SJSA1 (cell line): Measurements from ENCODE around the gene PILRA. TPM values are rescaled to one million over a fixed set of nuclear protein-coding genes. Genes with fewer than 3 reads are reported as not detected.
"Not testable (repeated sequence)": the region's sequence is repeated elsewhere in the genome, so short reads cannot be mapped to it uniquely, and the experiment has no call there.

Experiments used
- DNase-seq, 2 experiments: peaks; one replicate each; pipeline ENCODE4 v3.0.0-alpha.2; 2015 to 2020; ENCODE audit warnings: low spot score in 2 of 2, low read depth in 1 of 2
- H3K27ac ChIP-seq: fragments of 250-450 bp; sonication (Bioruptor Pico); 2 replicates; pipeline ENCODE4 v1.5.1; 2020; ENCODE audit warnings: mild to moderate bottlenecking, moderate library complexity
- H3K27me3 ChIP-seq: fragments of 250-450 bp; sonication (Bioruptor Pico); replicated peaks from 2 replicates; pipeline ENCODE4 v1.5.1; 2020; ENCODE audit warnings: mild to moderate bottlenecking, moderate library complexity
- H3K36me3 ChIP-seq: fragments of 250-450 bp; sonication (Bioruptor Pico); 2 replicates; pipeline ENCODE4 v1.5.1; 2020; ENCODE audit warnings: mild to moderate bottlenecking
- H3K4me1 ChIP-seq: fragments of 250-450 bp; sonication (Bioruptor Pico); replicated peaks from 2 replicates; pipeline ENCODE4 v1.6.1; 2021; ENCODE audit warnings: mild to moderate bottlenecking
- H3K4me3 ChIP-seq: fragments of 250-450 bp; sonication (Bioruptor Pico); 2 replicates; pipeline ENCODE4 v1.5.1; 2020; ENCODE audit warnings: mild to moderate bottlenecking
- H3K9me3 ChIP-seq: fragments of 250-450 bp; sonication (Bioruptor Pico); replicated peaks from 2 replicates; pipeline ENCODE4 v1.5.1; 2020; ENCODE audit warnings: mild to moderate bottlenecking
- total RNA-seq: library from RNA; depleted of rRNA; stranded (reverse); fragments of >200 nt; shearing (Covaris generic); gene quantifications from 2 replicates; pipeline ENCODE4 v1.2.3, GENCODE V29; 2014

PILRA gene
- total RNA-seq, 1 experiment from 2014 or later, result 0.18 TPM

DNA sequence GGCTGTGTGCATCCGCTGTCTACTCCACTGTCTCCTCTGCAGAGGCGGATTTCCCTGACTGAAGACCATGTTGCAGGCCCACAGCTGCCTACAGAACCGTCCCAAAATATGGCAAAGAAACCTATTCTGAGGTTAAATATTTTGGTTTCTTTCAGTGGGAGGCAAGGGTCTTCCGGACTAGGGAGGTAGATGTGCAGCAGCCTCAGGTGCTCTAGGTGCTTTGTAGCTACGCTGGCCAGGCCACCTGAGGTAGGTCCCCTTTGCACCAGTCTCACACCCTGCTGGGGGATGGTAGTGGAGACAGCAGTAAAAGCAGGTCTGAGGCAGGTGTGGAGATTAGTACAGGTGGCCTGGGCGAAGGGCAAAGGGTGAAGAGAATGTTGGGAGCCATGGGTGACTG, 23.5 kb upstream of the PILRA start:
- H3K27ac ChIP-seq, result no peak overlapping the region
- DNase-seq, result no peak
- H3K27me3 ChIP-seq, result no peaks in the 10 kb centered on the region
- no peaks in the 10 kb centered on the region for H3K9me3 ChIP-seq
- no peak overlapping the region for H3K4me3 ChIP-seq
- H3K4me1 ChIP-seq, result peaks cover 3% of the 10 kb centered on the region
- H3K36me3 ChIP-seq, result peaks cover 80% of the 10 kb centered on the region

DNA sequence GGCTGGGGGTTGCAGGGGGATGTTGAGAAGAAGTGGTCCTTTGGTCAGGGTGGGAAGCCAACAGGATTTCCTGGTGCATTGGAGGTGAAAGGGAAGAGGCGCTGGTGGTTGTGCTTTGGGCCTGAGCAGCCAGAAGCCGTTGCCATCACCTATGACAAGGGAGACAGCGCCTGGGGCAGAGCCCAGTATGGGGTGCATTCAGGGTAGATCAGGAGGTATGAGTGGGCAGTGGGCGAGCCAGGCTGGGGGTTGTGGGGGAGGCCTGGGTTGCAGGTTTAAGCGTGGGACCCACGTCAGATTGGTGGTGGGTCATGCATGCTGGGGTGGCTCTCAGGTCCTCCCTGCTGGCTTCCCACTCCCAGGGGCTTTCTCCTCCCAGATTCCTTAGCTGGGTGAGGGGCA, 21.6 kb upstream of the PILRA start:
- no peak overlapping the region for H3K4me3 ChIP-seq
- H3K9me3 ChIP-seq, result no peaks in the 10 kb centered on the region
- DNase-seq, result no peak
- no peaks in the 10 kb centered on the region for H3K27me3 ChIP-seq
- H3K27ac ChIP-seq, result no peak overlapping the region
- no peaks in the 10 kb centered on the region for H3K4me1 ChIP-seq
- peaks cover 88% of the 10 kb centered on the region for H3K36me3 ChIP-seq

DNA sequence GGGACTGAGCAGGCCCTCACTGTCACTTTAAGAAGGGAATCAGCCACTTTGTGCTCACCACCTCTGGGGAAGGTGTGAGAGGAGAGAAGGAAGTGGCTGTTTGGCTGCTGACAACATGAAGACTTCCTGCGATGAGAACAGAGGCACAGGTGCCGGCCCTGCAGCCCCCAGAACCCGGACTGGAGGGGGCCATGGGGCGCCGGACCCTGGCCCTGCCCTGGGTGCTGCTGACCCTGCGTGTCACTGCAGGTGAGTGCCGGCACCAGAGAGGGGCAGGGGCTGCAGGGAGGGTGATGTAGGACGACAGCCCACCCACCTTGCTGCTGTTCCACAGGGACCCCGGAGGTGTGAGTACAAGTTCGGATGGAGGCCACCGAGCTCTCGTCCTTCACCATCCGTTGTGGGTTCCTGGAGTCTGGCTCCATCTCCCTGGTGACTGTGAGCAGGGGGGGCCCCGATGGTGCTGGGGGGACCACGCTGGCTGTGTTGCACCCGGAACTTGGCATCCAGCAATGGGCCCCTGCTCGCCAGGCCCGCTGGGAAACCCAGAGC, 21.0 kb upstream of the PILRA start:
- not testable (repeated sequence) for H3K9me3 ChIP-seq, H3K4me3 ChIP-seq, H3K4me1 ChIP-seq, DNase-seq, H3K27ac ChIP-seq, H3K27me3 ChIP-seq
- H3K36me3 ChIP-seq, result peaks cover 88% of the 10 kb centered on the region

DNA sequence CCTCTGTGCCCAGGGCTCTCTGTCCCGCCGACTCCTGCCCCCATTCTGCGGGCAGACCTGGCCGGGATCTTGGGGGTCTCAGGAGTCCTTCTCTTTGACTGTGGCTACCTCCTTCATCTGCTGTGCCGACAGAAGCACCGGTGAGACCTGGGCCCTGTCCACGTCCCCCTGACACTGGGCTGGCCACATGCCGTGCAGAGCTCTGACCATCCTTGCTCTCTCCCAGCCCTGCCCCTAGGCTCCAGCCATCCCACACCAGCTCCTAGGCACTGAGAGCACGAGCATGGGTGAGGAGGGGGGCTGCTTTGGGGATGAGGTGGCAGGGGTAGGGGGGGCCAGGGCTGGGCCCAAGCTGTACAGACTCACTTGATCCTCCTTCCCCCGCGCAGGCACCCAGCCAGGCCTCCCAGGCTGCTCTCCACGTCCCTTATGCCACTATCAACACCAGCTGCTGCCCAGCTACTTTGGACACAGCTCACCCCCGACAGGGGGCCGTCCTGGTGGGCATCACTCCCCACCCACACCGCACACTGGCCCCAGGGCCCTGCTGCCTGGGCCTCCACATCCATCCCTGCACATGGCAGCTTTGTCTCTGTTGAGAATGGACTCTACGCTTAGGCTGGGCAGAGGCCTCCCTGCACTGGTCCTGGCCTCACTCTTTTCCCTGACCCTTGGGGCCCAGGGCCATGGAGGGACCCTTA, 20.2 kb upstream of the PILRA start:
- H3K4me1 ChIP-seq, result no peaks in the 10 kb centered on the region
- DNase-seq, result no peak
- H3K4me3 ChIP-seq, result no peak overlapping the region
- peaks cover 88% of the 10 kb centered on the region for H3K36me3 ChIP-seq
- no peaks in the 10 kb centered on the region for H3K9me3 ChIP-seq
- H3K27ac ChIP-seq, result no peak overlapping the region
- no peaks in the 10 kb centered on the region for H3K27me3 ChIP-seq

DNA sequence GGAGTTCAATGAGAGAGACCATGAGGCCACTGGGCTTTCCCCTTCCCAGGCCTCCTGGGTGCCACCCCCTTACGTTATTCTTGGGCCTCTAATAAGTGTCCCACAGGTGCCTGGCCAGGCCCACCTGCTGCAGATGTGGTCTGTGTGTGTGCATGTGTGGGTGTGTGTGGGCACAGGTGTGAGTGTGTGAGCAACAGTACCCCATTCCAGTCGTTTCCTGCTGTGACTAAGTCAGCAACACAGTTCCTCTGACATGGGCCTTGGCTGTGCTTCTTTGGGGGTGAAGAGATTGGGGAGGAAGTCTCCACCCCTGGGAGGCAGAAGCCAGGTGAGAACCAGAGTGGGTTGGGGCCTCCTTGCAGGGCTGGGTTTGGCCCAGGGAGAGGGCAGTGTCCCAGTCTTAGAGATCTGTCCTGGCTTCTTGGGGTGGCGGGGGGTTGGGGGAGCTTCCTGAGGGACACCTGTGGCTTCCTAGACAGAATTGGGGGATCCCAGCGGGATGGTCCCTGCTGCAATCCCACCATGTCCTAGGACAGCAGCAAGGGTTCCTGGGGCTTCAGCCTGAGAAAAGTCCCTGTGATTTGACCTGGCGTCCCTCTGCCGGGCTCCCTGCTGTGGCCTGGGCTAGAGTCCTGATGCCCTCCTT, 19.5 kb upstream of the PILRA start:
- no peak for DNase-seq
- Histone ChIP-seq H3K4me1 (no peaks in the 10 kb centered on the region), H3K36me3 (peaks cover 88% of the 10 kb centered on the region), H3K4me3 (no peak overlapping the region), H3K9me3 (no peaks in the 10 kb centered on the region), H3K27ac (no peak overlapping the region), H3K27me3 (no peaks in the 10 kb centered on the region)

DNA sequence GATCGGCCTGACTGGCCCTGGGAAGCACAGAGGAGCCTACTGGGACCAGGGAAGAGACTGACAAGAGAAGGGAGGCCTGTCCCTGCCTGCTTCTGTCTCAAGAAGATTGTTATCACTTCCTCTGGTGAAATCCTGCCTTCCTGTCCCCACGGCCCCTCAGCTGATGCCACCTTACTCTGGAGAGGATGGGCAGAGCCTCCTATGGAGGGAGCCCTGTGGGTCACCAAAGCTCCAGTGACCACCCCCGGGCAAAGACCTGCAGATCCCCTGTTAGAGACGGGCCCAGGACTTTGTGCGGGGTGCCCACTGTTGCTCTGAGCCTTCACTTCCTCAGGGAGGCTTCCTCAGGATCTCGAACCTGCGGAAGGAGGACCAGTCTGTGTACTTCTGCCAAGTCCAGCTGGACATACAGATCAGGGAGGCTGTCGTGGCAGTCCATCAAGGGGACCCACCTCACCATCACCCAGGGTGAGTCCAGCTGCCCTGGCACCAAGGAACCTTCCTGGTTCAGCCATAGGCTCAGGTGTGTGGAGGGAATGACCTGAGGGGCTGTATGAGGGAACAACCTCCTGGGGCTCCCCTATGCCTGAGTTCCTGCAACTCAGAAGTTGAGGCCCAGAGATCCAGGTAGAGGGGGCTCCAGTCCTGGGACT, 16.7 kb upstream of the PILRA start:
- Histone ChIP-seq H3K27me3 (no peaks in the 10 kb centered on the region), H3K4me1 (no peaks in the 10 kb centered on the region), H3K27ac (no peak overlapping the region), H3K9me3 (no peaks in the 10 kb centered on the region), H3K4me3 (no peak overlapping the region), H3K36me3 (peaks cover 90% of the 10 kb centered on the region)
- DNase-seq, result no peak

DNA sequence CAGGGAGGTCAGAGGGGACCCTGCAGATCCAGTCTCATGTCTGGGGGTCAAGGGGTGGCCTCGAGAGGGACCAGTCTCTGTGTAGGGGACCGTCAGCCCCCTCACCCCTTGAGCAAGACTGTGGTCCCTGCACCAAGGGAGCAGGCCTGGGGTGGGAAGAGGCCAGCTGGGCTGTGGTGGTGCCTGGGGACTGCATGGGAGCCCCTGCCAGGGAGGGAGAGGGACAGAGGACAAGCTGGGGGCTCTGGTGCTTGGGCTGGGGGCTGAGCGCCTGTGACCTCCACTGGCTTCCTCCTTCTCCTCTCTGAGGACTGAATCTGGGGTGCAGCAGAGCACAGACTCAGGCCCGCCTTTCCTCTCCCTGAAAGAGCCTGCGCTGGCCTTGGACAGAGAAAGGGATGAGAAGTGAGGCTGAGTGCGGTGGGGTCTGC, 16.1 kb upstream of the PILRA start:
- no peak for DNase-seq
- peaks cover 93% of the 10 kb centered on the region for H3K36me3 ChIP-seq
- H3K9me3 ChIP-seq, result no peaks in the 10 kb centered on the region
- H3K27ac ChIP-seq, result no peak overlapping the region
- no peaks in the 10 kb centered on the region for H3K27me3 ChIP-seq
- no peak overlapping the region for H3K4me3 ChIP-seq
- no peaks in the 10 kb centered on the region for H3K4me1 ChIP-seq

DNA sequence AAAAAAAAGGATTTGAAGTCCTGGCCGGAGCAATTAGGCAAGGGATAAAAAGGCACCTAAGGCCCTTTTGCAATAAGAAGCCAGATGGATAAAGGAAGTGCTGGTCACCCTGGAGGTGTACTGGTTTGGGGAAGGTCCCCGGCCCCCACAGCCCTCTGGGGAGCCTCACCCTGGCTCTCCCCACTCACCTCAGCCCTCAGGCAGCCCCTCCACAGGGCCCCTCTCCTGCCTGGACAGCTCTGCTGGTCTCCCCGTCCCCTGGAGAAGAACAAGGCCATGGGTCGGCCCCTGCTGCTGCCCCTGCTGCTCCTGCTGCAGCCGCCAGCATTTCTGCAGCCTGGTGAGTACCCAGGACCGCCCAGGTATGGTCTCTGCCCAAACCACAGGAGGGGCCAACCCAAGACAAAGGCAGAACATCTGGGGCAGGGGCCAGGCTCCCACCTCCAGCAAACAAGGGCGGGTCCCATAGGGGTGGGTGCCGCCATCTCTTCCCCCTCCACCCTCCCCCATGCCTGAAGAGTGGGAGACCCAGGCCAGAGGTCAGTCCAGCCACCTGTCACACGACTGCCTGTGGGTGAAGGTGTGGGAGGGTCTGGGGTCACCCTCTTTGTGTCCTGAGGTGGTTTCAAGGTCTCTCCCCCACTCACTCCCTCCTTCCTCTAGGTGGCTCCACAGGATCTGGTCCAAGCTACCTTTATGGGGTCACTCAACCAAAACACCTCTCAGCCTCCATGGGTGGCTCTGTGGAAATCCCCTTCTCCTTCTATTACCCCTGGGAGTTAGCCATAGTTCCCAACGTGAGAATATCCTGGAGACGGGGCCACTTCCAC, 15.0 kb upstream of the PILRA start, which contains the start of gene PILRB:
TSS of gene PILRB (plus strand) at position 91 of the 830 bp plus-strand sequence. CDS start at position 277, 186 bp downstream.
- no peak for DNase-seq
- H3K9me3 ChIP-seq, result no peaks in the 10 kb centered on the region
- H3K4me1 ChIP-seq, result no peaks in the 10 kb centered on the region
- peaks cover 99% of the 10 kb centered on the region for H3K36me3 ChIP-seq
- H3K27me3 ChIP-seq, result no peaks in the 10 kb centered on the region
- H3K4me3 ChIP-seq, result no peak within 1 kb of the TSS
- no peak within 1 kb of the TSS for H3K27ac ChIP-seq

DNA sequence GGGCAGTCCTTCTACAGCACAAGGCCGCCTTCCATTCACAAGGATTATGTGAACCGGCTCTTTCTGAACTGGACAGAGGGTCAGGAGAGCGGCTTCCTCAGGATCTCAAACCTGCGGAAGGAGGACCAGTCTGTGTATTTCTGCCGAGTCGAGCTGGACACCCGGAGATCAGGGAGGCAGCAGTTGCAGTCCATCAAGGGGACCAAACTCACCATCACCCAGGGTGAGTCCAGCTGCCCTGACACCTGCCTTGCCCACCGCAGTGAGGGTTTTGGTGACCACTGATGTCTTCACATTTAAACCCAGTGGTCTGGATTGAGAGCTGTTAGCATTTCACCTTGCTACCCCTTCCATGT, 14.5 kb upstream of the PILRA start:
- H3K27ac ChIP-seq, result no peak overlapping the region
- H3K4me3 ChIP-seq, result no peak overlapping the region
- H3K4me1 ChIP-seq, result no peaks in the 10 kb centered on the region
- no peak for DNase-seq
- H3K36me3 ChIP-seq, result peaks cover 99% of the 10 kb centered on the region
- H3K27me3 ChIP-seq, result no peaks in the 10 kb centered on the region
- no peaks in the 10 kb centered on the region for H3K9me3 ChIP-seq

DNA sequence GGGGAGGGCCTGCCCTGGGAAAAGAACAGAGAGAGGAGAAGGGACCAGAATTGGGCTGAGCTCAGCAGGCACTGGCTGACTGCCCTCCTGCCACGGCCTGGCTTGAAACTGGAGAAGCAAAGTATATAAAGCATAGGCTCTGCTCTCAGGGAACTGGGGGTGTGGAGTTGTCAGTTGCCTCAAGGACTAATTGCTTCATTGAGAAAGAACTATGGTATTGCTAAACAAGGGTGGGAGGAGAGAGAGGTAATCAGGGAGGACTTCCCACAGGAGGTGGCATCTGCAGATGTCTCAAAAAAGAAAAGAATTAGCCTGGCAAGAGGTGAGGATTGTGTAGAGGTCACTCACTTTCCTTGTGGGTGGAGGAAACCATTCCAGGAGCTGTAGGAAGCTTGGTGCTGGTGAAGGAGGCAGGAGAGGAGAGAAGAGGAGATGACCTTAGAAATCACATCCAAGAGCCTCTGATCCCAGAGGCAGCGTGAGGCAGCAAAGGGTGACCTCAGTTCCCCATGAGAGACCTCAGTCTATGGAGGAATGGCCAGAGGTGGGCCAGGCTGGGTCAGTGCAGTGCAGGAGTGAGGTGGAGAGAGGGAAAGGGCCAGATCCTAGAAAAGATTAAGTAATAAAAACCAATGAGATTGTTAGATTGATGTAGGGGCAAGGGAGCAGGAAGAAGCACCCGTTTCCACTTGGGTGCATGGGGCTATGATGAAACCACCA, 13.0 kb upstream of the PILRA start:
- Histone ChIP-seq H3K4me3 (no peak overlapping the region), H3K36me3 (peaks cover 97% of the 10 kb centered on the region), H3K4me1 (no peaks in the 10 kb centered on the region), H3K9me3 (no peaks in the 10 kb centered on the region), H3K27me3 (no peaks in the 10 kb centered on the region), H3K27ac (no peak overlapping the region)
- no peak for DNase-seq

DNA sequence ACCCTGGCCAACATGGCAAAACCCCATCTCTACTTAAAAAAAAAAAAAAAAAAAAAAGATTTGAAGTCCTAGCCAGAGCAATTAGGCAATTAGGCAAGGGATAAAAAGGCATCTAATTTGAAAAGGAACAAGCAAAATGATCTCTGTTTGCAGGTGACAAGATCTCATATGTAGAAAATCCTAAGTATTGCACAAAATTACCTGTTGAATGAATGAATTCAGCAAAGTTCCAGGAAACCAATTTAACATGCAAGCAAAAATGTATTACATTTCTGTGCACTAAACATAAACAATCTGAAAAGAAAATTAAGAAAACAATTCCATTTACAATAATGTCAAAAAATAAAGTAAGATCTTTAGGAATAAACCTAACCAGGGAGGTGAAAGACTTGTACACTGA, 10.2 kb upstream of the PILRA start:
- Histone ChIP-seq H3K4me1 (no peaks in the 10 kb centered on the region), H3K36me3 (peaks cover 90% of the 10 kb centered on the region), H3K27ac (no peak overlapping the region)

DNA sequence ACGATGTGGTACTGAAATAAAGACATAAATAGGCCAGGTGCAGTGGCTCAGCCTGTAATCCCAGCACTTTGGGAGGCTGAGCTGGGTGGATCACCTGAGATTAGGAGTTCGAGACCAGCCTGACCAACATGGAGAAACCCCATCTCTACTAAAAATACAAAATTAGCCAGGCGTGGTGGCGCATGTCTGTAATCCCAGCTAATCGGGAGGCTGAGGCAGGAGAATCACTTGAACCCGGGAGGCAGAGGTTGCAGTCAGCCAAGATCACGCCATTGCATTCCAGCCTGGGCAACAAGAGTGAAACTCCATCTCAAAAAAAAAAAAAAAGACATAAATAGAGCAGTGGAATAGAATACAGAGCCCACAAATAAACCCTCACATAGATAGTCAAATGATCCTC, 9.5 kb upstream of the PILRA start:
- H3K27me3 ChIP-seq, DNase-seq, H3K4me3 ChIP-seq, H3K4me1 ChIP-seq, H3K9me3 ChIP-seq, H3K27ac ChIP-seq: not testable (repeated sequence)
- peaks cover 85% of the 10 kb centered on the region for H3K36me3 ChIP-seq

More for the DNA sequence above, 10.2 kb upstream of the PILRA start:
- Histone ChIP-seq H3K27me3 (no peaks in the 10 kb centered on the region), H3K9me3 (no peaks in the 10 kb centered on the region), H3K4me3 (no peak overlapping the region)
- no peak for DNase-seq

DNA sequence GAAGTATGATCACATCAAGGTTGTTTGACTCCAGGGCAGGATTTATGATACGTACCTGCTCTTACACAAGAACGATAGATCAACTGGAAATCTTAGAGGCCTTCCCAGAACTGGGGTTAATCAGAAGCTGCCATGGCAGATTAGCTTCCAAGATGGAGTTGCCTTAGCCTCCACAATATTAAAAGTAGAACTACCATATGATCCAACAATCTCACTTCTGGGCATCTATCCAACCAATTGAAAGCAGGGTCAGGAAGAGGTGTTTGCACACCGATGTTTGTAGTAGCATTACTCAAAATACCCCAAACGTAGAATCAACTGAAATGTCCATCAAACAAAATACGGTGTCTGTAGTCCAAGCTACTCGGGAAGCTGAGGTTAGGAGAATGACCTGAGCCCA, 8.8 kb upstream of the PILRA start:
- Histone ChIP-seq H3K27me3 (no peaks in the 10 kb centered on the region), H3K4me3 (no peak overlapping the region), H3K9me3 (no peaks in the 10 kb centered on the region), H3K36me3 (peaks cover 78% of the 10 kb centered on the region), H3K27ac (no peak overlapping the region), H3K4me1 (no peaks in the 10 kb centered on the region)
- DNase-seq, result no peak
